Measurements from ENCODE around the gene ANXA4.

The ANXA4 gene

GRCh38 chr2:69741575-69742321 is at the start of gene ANXA4:
Gene ANXA4 (plus strand): TSS chr2:69742134. CDS start chr2:69781566, 39,432 bp downstream.
- peak; percentile 82 for DNase-seq

- DNase-seq, result no peak
Observed at GRCh38 chr2:69692424-69692823, 49.5 kb upstream of the ANXA4 start.

GRCh38 chr2:69693059-69693774 is 48.7 kb upstream of the ANXA4 start:
- no peak for DNase-seq

- no peak for DNase-seq
Observed at GRCh38 chr2:69693775-69694450, 48.0 kb upstream of the ANXA4 start.

GRCh38 chr2:69694894-69695849 is 46.8 kb upstream of the ANXA4 start:
- DNase-seq, result no peak

GRCh38 chr2:69695850-69696216 is 46.1 kb upstream of the ANXA4 start:
- no peak for DNase-seq

- DNase-seq, result no peak
Observed at GRCh38 chr2:69700381-69700780, 41.6 kb upstream of the ANXA4 start.

GRCh38 chr2:69701100-69701945 is 40.6 kb upstream of the ANXA4 start:
- no peak for DNase-seq

GRCh38 chr2:69703189-69703588 is 38.7 kb upstream of the ANXA4 start:
- DNase-seq, result no peak

GRCh38 chr2:69704446-69704845 is 37.5 kb upstream of the ANXA4 start:
- no peak for DNase-seq

GRCh38 chr2:69709290-69709689 is 32.6 kb upstream of the ANXA4 start:
- DNase-seq, result no peak

GRCh38 chr2:69711971-69712370 is 30.0 kb upstream of the ANXA4 start:
- no peak for DNase-seq

GRCh38 chr2:69714024-69714423 is 27.9 kb upstream of the ANXA4 start:
- DNase-seq, result no peak

- DNase-seq, result peak; percentile 30
Observed at GRCh38 chr2:69714539-69715220, 27.3 kb upstream of the ANXA4 start.

GRCh38 chr2:69715964-69716363 is 26.0 kb upstream of the ANXA4 start:
- DNase-seq, result no peak

GRCh38 chr2:69716555-69717120 is 25.3 kb upstream of the ANXA4 start:
- DNase-seq, result no peak

GRCh38 chr2:69717186-69717585 is 24.7 kb upstream of the ANXA4 start:
- no peak for DNase-seq

- no peak for DNase-seq
Observed at GRCh38 chr2:69717861-69718273, 24.1 kb upstream of the ANXA4 start.

GRCh38 chr2:69718338-69718965 is 23.5 kb upstream of the ANXA4 start:
- no peak for DNase-seq

- no peak for DNase-seq
Observed at GRCh38 chr2:69720404-69720803, 21.5 kb upstream of the ANXA4 start.

All from NCI-H1048 (cell line).